ENCODE data around the gene UVRAG.

The UVRAG gene

DNA sequence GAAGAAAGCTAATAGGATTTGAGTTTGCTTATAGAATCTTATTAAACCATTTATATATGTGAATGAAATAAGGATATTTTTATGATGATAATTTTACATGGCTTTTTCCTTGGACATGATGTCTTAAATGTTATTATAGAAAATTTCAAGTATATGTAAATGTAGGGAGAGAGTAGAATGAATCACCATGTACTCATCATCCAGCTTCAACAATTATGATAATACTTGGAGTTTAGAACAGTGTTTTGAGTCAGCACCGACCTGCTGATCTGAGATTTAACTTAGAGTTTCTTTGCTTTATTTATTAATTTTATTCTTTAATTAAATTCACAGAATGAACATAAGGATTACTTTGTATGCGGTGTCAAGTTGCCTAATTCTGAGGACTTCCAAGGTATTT, 193.5 kb downstream of the UVRAG start:
- no peak for DNase-seq (ENCODE audit: low read depth in 2 of 2, low spot score in 1 of 2)

DNA sequence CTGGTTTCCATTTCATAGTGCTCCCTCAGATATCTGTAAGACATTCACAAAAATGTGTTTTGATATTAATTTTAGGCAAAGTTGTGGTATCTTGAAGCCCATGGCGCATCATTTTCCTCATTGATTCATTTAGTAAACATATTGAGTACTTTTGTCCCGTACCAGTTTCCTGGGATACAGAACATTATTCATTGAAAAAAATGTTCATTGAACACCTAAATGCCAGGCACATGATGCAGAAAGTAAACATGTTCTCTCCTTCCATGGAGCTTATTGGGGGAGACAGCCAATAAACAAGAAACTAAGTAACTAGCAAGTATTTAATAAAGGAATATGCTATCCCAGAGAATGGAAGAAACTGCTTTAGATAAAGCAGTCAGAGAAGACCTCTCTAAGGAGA, 195.0 kb downstream of the UVRAG start:
- DNase-seq (ENCODE audit: low read depth in 2 of 2, low spot score in 1 of 2) = no peak

DNA sequence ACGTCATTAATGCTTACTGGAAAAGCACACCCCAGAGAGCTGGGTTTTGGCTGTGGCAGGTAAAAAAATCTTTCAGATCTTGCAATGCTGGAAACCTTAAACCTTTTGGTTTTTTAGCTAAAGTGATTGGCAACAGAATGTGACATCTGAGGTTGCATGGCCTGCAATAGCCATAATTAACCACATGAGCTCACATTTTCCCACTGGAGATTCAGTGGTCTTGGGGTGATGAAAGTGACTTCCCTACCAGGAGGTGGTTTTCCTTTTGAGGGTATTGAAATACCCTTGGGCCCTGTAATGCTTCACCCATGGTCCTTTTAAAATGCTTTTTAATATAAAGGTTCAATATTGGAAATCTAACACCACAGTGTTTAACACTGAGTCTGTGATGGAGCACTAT, 198.5 kb downstream of the UVRAG start:
- no peak for DNase-seq (ENCODE audit: low read depth in 2 of 2, low spot score in 1 of 2)

DNA sequence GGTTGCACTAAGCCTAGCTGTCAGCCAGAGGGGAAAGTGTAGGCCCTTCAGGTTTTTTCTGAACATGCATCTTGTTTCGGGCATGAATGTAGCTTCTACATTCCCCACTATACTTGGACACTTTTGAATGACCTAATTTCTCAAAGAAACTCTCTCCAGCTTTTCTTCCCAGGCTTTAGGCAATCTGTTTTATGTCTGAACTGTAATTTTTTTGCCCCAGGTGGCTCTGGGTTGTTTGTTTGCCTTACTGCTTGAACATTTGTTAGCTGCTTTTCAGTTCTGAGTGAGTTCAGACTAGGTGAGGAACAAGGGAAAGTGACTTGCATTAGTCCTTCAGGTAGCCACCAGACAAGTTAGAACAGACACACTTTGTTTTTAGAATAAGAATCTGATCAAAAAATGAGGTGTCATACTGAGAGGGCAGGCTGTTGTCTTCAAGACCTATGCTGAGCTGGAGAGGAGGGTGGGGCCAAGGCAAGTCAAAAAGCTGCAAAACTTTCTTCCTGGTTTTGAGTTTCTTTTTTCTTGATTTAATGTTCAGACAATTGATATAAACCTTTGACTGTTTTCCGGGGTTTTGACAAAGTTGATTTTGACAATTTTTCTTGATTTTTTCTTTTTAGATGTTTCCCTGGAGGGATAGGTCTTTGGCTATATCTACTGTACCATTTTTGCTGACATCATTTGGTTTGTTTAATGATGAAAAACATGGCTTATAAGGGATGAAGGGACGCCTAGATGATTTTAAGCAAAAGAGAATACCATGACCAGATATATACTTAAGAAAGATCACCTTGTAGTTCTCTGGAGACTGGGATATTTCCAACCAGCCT, 208.4 kb downstream of the UVRAG start:
- no peak for DNase-seq (ENCODE audit: low read depth in 2 of 2, low spot score in 1 of 2)

DNA sequence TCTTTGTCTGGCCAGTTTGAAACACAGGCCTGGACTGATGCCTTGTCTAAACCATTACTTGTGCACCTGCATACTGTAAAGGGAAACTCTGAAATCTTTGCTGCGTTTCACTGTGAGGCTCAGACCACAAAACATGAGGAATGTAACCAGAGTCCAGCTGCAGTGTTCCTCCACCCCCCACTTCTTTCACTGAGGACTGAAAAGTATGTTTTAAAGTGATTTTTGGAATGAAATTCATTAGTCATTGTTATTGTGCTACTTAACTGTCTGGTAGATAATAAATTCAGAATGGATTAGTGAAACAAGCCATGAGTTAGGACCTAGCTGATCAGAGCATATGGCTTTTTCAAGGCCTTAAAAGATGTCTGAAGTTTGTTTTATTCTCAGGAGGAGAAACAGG, 210.1 kb downstream of the UVRAG start:
- DNase-seq (ENCODE audit: low read depth in 2 of 2, low spot score in 1 of 2) = no peak

DNA sequence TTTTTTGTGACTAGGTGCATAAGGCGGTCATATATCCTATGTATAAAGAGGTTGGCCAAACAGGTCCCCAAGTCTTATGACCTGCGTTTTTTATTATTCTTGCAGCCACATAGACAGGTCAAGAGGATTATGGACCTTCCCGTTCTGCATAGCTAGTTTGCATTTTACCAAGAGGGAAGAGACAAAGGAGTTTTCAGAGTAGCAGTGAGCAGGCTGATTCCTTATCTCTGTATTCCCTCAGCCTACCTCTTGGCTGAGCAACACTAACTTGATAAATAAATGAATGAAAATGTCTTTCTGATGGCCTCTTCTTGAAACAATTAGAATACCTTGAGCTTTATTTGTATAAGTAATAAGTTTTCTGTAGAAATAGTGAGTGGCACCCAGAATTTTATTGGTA, 210.8 kb downstream of the UVRAG start:
- DNase-seq (ENCODE audit: low read depth in 2 of 2, low spot score in 1 of 2) = no peak

DNA sequence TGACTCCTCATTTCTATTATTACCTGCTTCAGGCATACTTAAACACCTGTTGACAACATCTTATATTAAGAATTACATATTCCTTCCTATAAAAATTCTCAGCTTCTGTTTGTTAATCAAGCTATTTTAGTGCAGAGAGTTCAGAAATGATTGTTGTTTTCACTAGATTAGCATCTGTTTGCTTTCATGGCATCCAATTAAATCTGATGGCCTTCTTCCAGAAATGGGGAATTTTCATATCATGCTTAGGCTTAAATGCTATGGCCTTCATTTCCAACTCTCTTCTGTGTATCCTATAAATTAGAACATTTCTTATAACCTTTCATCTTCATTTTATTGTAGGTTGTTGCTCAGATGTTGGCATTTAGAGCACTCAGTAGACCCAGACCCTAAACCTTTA, 211.3 kb downstream of the UVRAG start:
- no peak for DNase-seq (ENCODE audit: low read depth in 2 of 2, low spot score in 1 of 2)

DNA sequence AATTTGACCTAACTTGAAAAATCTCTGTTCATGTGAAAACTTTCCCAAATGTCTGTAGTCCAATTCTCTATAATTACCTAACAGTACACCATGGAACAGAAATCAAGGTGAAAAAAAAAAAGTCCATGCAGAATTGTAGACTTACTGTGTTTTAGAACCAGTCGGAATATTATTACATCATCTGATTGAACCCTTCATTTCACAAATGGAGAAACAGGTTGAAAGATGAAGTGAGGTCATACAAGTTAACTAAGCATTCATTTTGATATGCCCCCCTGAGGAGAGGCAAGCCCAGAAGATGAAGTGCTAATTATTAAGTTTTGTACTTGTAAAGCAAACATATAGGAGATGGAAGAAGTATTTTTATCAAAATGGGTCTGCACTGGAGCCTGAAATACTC, 211.9 kb downstream of the UVRAG start:
- no peak for DNase-seq (ENCODE audit: low read depth in 2 of 2, low spot score in 1 of 2)

DNA sequence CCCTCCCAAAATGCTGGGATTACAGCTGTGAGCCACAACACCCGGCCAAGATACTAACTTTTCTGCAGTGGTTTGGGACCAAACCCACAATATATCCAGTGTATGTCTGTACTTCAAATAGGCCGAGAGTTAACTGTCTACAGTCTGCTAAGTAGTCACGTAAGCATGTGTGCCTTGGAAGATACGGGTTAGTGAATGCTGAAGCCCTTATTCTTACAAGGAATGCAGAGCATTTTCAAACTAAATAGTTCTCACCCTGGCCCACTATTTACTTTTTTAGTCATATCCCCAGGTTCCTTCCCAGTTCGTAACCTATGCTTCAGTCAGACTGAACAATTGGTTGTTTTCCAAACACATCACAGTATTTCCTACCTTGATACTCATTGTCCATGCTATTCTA, 215.3 kb downstream of the UVRAG start:
- no peak for DNase-seq (ENCODE audit: low read depth in 2 of 2, low spot score in 1 of 2)

DNA sequence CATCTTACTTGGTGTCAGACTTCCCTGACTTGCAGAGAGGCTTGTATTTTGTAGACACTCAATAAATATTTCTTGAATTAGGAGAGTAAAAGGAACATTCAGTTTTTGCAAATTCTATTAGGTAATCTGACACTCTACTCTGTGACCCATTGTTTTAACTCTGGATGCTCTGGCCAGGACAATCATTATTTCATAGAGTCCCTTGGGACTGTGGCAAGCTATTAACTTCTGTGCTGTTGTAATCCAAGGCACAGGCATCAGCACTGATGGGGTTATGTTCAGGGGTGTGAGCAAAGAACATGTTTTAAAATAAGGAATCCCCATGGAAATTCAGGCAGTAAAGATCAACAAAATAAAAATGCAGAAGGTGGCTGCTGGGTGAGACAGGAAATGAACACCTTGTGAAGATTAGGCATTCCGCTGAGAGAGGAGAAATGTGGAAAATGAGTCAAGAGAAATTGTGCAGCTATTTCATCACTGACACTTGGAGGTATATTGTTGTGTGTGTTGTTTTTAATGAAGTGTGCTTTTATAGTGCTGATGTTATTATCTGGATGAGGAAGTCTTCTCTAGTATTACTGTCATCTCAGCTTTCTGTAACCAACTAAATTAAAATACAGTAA, 216.1 kb downstream of the UVRAG start:
- DNase-seq (ENCODE audit: low read depth in 2 of 2, low spot score in 1 of 2) = no peak

DNA sequence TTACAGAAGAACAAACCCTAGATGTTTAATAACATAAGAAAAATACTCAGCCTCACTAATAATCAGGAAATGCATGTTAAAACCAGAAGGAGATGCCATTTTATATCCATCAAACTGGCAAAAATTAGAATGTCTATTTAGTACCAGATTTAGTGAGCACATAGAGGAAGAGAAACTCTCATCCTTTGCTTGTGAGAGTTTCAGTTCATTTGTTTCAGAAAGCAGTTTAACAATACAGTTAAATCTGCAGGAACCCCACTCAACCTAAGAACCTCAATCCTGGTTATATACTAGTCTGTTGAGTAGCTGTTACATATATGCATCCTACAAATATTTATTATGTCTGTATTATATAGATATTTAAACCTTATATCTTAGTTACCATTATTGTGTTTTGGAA, 218.7 kb downstream of the UVRAG start:
- DNase-seq (ENCODE audit: low read depth in 2 of 2, low spot score in 1 of 2) = no peak

DNA sequence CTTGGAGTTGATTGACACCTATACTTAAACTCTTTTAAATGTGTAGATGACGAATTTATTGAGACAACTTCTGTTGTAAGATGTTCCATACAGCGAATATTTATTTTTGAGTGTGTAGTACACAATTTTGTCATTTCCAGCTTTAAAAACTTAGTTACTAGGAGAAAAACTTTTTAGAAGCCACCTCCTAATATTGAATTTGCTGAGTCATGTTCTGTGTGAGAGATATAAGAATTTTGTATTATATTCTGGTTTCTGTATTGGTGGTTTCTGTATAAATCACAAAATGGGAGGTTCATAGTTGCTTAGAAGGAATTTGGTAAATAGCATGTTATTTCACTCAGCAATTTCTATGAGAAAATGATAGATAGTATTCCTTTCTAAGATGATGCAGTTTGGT, 220.0 kb downstream of the UVRAG start:
- DNase-seq (ENCODE audit: low read depth in 2 of 2, low spot score in 1 of 2) = no peak

DNA sequence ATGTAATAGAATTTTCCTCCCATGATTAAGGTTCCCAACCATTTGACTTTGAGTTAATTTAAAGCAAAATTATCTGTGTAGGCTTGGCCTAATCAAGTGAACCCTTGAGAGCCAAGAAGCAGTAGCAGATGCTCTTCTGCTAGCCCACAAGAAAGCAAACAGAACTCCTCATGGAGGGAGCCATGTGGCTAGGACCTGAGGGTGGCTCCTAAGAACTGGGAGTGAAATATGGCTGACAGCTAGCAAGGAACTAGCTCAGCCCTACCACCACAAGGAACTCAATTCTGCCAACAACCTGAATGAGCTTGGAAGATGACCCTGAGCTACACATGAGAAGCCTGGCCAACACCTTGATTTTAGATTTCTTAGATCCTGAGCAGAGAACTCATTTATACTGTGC, 223.6 kb downstream of the UVRAG start:
- DNase-seq (ENCODE audit: low read depth in 2 of 2, low spot score in 1 of 2) = no peak

DNA sequence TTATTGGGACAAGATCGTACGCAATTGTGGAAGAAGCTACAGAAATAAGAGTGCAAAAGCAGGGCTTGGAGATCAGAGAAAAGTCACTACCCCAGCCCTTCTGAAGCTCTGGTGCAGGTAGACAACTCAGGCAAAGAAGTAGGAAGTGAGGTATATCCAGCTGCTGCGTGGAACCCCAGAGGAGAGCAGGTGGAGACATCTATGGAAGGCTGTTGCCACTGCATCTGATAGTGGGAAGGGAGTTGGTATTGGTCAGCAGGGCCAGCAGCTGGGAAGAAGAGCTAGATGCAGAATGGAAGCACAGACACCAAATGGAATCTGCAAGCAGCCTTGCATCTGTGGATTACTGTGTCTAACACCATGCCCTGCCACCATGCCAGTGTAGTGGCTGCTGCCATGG, 226.2 kb downstream of the UVRAG start:
- no peak for DNase-seq (ENCODE audit: low read depth in 2 of 2, low spot score in 1 of 2)

DNA sequence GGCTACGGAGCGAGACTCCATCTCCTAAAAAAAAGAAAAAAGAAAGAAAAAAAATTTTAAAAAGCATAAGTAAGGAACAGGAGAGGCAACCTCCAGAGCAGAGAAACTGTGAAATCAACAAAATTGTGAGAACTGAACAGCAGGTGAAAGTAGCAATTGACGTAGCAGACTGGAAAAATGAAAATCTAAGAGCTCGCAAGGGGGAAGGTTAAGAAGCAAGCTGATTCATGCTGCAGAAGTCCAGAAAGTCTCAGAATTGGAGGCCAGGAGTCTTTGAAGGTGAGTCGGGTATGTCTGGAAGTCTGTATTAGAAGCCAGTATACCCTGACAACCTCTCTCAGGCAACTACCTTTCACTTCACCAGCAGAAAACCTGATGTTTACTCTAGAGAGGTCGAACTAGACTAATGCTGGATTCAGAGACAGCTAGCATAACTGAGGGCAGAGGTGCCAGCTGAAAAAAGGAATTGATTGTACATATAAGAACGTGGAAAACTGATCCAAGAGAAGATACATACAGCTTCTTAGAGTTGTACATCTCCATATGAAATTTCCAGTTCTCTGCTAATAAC, 229.8 kb downstream of the UVRAG start:
- no peak for DNase-seq (ENCODE audit: low read depth in 2 of 2, low spot score in 1 of 2)

DNA sequence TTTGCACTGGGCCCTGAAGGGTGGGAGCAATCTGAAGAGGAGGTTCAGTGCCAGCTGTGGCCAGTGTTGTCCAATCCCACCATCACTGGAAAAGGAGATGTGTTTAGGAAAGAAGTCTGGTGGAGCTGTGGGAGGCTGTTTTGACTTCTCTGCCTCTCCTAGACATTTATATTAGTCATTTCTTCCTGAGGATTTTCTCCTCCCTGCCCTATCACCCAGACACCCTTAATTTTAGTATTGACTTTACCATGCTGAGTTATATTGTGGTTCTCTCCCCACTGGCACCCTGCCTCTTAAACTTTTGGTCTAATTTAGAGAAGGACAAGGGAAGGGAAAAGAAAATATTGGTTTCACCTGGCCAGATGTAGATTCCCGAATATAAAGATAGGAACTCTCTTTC, 232.2 kb downstream of the UVRAG start:
- no peak for DNase-seq (ENCODE audit: low read depth in 2 of 2, low spot score in 1 of 2)

DNA sequence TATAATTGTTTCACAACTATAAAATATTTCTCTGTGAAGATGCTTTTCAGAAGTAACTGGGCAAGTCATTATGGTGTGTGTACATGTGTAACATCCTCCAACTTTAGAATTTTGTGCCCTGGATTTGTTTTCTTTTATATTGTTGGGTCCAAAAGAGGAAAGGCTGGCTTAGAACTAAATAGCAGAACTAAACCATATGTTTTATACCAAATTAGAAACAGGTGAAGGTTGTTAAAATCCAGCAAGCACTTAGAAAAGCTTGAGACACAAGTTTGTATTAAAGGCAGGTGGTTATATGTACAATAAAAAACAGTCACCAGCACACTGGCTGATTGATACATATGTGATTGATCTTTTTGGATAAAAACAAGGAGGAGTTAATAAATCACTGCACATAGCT, 232.8 kb downstream of the UVRAG start:
- DNase-seq (ENCODE audit: low read depth in 2 of 2, low spot score in 1 of 2) = no peak

DNA sequence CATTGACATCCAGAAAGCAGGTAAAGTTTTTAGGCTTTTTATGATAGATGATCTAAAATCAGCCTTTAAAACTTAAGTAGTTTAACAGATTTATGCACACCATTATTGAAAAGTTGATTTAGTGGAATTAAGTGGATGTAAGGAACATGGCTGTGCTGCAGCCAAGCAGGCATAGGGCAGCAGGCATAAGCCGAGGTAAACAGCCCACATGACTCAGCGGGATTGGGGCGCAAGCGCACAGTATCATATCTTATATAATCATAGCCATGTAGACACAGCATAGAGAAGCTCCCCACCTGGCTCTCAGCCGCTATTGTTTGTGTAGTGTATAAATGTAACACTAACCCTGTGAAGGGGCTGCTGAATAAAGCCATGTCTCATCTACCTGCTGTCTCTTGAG, 233.8 kb downstream of the UVRAG start:
- DNase-seq (ENCODE audit: low read depth in 2 of 2, low spot score in 1 of 2) = no peak

DNA sequence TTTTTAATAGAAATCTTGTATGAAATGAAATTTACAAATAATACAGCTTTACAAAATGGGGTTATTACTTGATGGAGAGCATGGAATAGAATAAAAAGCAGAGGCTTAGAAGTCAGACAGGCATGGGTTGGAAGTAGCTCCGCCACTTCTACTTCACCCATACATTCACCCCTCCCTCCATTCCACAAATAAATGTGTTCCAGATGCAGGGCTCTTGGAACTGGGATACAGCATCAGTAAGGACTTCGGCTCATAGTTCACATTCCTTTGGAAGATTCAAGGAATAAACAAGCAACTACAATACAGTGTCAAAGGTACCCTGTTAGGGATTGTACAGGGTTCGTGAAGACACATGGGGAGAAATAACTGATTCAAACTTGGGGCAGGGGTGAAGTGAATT, 234.5 kb downstream of the UVRAG start:
- no peak for DNase-seq (ENCODE audit: low read depth in 2 of 2, low spot score in 1 of 2)

DNA sequence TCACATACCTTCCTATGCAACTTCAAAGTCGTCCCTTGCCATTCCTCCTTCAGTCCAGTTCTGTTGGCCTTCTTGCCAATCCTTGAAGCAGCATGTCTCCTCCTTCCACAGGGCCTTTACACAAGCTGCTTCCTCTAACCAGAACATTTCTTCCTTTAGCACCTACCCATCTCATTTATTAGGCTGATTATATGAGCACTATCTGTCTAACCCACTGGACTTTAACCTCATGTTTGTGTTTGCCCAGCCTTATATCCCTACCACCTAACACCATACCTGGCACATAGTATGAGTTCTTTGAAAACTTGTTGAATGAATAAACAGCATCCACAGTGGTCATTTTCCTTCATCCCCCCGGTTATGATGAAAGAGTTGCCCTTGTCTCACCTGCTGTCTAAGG, 236.9 kb downstream of the UVRAG start:
- DNase-seq (ENCODE audit: low read depth in 2 of 2, low spot score in 1 of 2) = no peak

DNA sequence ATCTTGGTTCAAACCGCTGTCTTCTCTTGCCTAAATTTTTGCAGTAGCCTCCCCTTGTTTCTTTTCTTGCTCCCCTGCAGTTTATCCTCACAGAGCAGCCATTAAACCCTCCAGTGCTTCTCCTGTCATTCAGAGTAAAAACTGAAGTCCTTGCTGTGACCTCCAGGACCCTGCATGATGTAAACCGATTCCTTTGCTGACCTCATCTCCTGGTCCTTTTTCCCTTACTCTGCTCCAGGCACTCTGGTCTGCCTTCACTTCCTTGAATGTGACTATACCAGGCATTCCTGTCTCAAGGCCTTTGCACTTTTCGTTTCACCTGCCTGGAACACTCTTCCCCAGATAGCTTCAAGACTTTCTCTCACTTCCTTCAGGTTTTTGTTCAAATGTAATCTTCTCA, 239.3 kb downstream of the UVRAG start:
- no peak for DNase-seq (ENCODE audit: low read depth in 2 of 2, low spot score in 1 of 2)

DNA sequence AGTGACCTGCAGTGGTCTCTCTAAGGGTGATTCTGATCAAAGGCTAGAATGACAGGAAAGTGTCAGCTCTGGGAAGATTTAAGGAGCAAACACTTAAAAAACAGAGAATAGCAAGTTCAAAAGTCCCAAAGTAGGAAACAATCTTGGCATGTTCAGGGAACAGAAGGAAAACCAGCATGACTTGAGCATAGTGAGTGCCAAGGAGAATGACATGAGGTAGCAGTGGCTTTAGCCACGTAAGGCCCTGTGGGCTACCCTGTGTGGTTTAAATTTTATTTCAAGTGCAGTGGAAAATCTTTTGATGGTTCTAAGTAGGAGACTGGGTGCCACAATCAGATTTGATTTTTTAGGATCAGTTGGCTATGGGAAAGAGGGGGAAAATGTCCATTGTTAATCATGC, 241.9 kb downstream of the UVRAG start:
- no peak for DNase-seq (ENCODE audit: low read depth in 2 of 2, low spot score in 1 of 2)

Data from stimulated activated CD8-positive, alpha-beta memory T cell treated with anti-CD3 and anti-CD28 coated beads, Interleukin-4, amount 100 ng/mL, for 4 hours (primary cell).